Measurements from ENCODE around the gene BEST3. TPM values are rescaled to one million over a fixed set of nuclear protein-coding genes. Genes with fewer than 3 reads are reported as not detected.

The BEST3 gene
- polyA plus RNA-seq, 1 donor from 2014 or later = 0.88 TPM

- no peak overlapping the region for H3K4me3 ChIP-seq (ENCODE audit: low read length)
- no peaks in the 10 kb centered on the region for H3K27me3 ChIP-seq (ENCODE audit: insufficient read depth, low read depth, low read length)
- no peak overlapping the region for H3K4me2 ChIP-seq (ENCODE audit: low read length)
- H4K20me1 ChIP-seq (ENCODE audit: insufficient read depth) = no peaks in the 10 kb centered on the region
- H3K36me3 ChIP-seq (ENCODE audit: insufficient read depth, low read length) = no peaks in the 10 kb centered on the region
- H3K9me2 ChIP-seq (ENCODE audit: insufficient read depth, low read length) = no peaks in the 10 kb centered on the region
- no peaks in the 10 kb centered on the region for H3K79me2 ChIP-seq (replicated peaks; ENCODE audit: insufficient read depth, low read length)
- TF ChIP-seq, protein P1, sequence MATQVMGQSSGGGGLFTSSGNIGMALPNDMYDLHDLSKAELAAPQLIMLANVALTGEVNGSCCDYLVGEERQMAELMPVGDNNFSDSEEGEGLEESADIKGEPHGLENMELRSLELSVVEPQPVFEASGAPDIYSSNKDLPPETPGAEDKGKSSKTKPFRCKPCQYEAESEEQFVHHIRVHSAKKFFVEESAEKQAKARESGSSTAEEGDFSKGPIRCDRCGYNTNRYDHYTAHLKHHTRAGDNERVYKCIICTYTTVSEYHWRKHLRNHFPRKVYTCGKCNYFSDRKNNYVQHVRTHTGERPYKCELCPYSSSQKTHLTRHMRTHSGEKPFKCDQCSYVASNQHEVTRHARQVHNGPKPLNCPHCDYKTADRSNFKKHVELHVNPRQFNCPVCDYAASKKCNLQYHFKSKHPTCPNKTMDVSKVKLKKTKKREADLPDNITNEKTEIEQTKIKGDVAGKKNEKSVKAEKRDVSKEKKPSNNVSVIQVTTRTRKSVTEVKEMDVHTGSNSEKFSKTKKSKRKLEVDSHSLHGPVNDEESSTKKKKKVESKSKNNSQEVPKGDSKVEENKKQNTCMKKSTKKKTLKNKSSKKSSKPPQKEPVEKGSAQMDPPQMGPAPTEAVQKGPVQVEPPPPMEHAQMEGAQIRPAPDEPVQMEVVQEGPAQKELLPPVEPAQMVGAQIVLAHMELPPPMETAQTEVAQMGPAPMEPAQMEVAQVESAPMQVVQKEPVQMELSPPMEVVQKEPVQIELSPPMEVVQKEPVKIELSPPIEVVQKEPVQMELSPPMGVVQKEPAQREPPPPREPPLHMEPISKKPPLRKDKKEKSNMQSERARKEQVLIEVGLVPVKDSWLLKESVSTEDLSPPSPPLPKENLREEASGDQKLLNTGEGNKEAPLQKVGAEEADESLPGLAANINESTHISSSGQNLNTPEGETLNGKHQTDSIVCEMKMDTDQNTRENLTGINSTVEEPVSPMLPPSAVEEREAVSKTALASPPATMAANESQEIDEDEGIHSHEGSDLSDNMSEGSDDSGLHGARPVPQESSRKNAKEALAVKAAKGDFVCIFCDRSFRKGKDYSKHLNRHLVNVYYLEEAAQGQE (IDR thresholded peaks at IDR 0.05; ENCODE audit: borderline replicate concordance) = no peak
- TF ChIP-seq SMC3 (conservative IDR thresholded peaks at IDR 0.05; ENCODE audit: poor library complexity) (no peak), RAD21 (conservative IDR thresholded peaks at IDR 0.05) (no peak), EZH2 (IDR thresholded peaks at IDR 0.05; ENCODE audit: borderline replicate concordance, insufficient read depth, low read length, poor library complexity, severe bottlenecking) (no peak), TAF1 (IDR thresholded peaks at IDR 0.05; ENCODE audit: low read depth) (no peak), MXI1 (conservative IDR thresholded peaks at IDR 0.05; ENCODE audit: poor library complexity, severe bottlenecking) (no peak), POLR2AphosphoS5 (IDR thresholded peaks at IDR 0.05) (no peak), CTCF (IDR thresholded peaks at IDR 0.05; ENCODE audit: poor library complexity, severe bottlenecking) (no peak), EP300 (conservative IDR thresholded peaks at IDR 0.05; ENCODE audit: poor library complexity, severe bottlenecking) (no peak)
- no peak overlapping the region for H3K9ac ChIP-seq (ENCODE audit: low read length)
- no peaks in the 10 kb centered on the region for H3F3A ChIP-seq (ENCODE audit: insufficient read depth, low read length, poor library complexity, severe bottlenecking)
- H3K9me3 ChIP-seq (ENCODE audit: low read length) = no peaks in the 10 kb centered on the region
- H2AFZ ChIP-seq (ENCODE audit: low read depth, low read length) = no peak overlapping the region
- no peak overlapping the region for H3K27ac ChIP-seq (ENCODE audit: low read length)
These were observed 5.3 kb upstream of the BEST3 start for GRCh38 chr12:69704357-69704756.

GRCh38 chr12:69703146-69703642 lies 4.1 kb upstream of the BEST3 start:
- Histone ChIP-seq H3K9me3 (ENCODE audit: low read length) (no peaks in the 10 kb centered on the region), H3K4me2 (ENCODE audit: low read length) (no peak overlapping the region), H3K9ac (ENCODE audit: low read length) (no peak overlapping the region), H3K9me2 (ENCODE audit: insufficient read depth, low read length) (no peaks in the 10 kb centered on the region), H3K4me3 (ENCODE audit: low read length) (no peak overlapping the region), H3K79me2 (replicated peaks; ENCODE audit: insufficient read depth, low read length) (no peaks in the 10 kb centered on the region), H3K36me3 (ENCODE audit: insufficient read depth, low read length) (no peaks in the 10 kb centered on the region), H3K27ac (ENCODE audit: low read length) (no peak overlapping the region), H3F3A (ENCODE audit: insufficient read depth, low read length, poor library complexity, severe bottlenecking) (no peaks in the 10 kb centered on the region), H2AFZ (ENCODE audit: low read depth, low read length) (no peak overlapping the region), H3K27me3 (ENCODE audit: insufficient read depth, low read depth, low read length) (no peaks in the 10 kb centered on the region), H4K20me1 (ENCODE audit: insufficient read depth) (no peaks in the 10 kb centered on the region)
- TF ChIP-seq TAF1 (IDR thresholded peaks at IDR 0.05; ENCODE audit: low read depth) = no peak
- no peak for TF ChIP-seq RAD21 (conservative IDR thresholded peaks at IDR 0.05)
- TF ChIP-seq SMC3 (conservative IDR thresholded peaks at IDR 0.05; ENCODE audit: poor library complexity) = no peak
- TF ChIP-seq, protein P1 (IDR thresholded peaks at IDR 0.05; ENCODE audit: borderline replicate concordance) = no peak
- no peak for TF ChIP-seq MXI1 (conservative IDR thresholded peaks at IDR 0.05; ENCODE audit: poor library complexity, severe bottlenecking)
- no peak for TF ChIP-seq EP300 (conservative IDR thresholded peaks at IDR 0.05; ENCODE audit: poor library complexity, severe bottlenecking)
- TF ChIP-seq POLR2AphosphoS5 (IDR thresholded peaks at IDR 0.05) = no peak
- TF ChIP-seq EZH2 (IDR thresholded peaks at IDR 0.05; ENCODE audit: borderline replicate concordance, insufficient read depth, low read length, poor library complexity, severe bottlenecking) = no peak
- TF ChIP-seq CTCF (IDR thresholded peaks at IDR 0.05; ENCODE audit: poor library complexity, severe bottlenecking) = no peak

Measured in neural cell (in vitro differentiated cells).